Naive thymus-derived CD8-positive, alpha-beta T cell (primary cell): Measurements from ENCODE around the gene FEM1A. TPM values are rescaled to one million over a fixed set of nuclear protein-coding genes. Genes with fewer than 3 reads are reported as not detected.
"Not testable (repeated sequence)": the region's sequence is repeated elsewhere in the genome, so short reads cannot be mapped to it uniquely, and the experiment has no call there.

Experiments
- ATAC-seq, 2 donors: fragments of 150-1000 bp; cut with Tn5 transposase in 1 of 2; sonication (Bioruptor Pico), chemical (Tn5 transposase) in 1 of 2; 1 replicate in 1 of 2; 2 replicates in 1 of 2; pipeline ENCODE4 v1.10.0; 2021; ENCODE audit warnings: mild to moderate bottlenecking in 2 of 2, moderate library complexity in 2 of 2
- POLR2A ChIA-PET: fragments of 350-600 bp; sonication (Branson Sonifier 250); formaldehyde crosslinking; loops from one replicate; lab custom pipeline; 2021; ENCODE audit warnings: antibody characterized with exemption; lab: Charles Lee
- DNase-seq, 10 donors: peaks; one replicate each; pipeline versions ENCODE4 v3.0.0 to v3.0.0-alpha.2; 2020 to 2022
- H3K27ac Mint-ChIP-seq, 10 donors: one replicate each; pipeline ENCODE4 v1.8.0; 2020 to 2022; ENCODE audit warnings: mild to moderate bottlenecking in 10 of 10, mixed read lengths in 10 of 10, moderate library complexity in 4 of 10, inconsistent platforms in 1 of 10
- H3K27me3 Mint-ChIP-seq, 5 donors: one replicate each; pipeline ENCODE4 v1.8.0; 2021 to 2022; ENCODE audit warnings: mixed read lengths in 5 of 5
- H3K36me3 Mint-ChIP-seq, 3 donors: one replicate each; pipeline ENCODE4 v1.8.0; 2020 to 2022; ENCODE audit warnings: mixed read lengths in 3 of 3, mild to moderate bottlenecking in 2 of 3, inconsistent platforms in 1 of 3
- H3K4me1 Mint-ChIP-seq, 4 donors: one replicate each; pipeline ENCODE4 v1.8.0; 2021 to 2022; ENCODE audit warnings: mixed read lengths in 4 of 4
- H3K4me3 Mint-ChIP-seq, 10 donors: one replicate each; pipeline ENCODE4 v1.8.0; 2020 to 2022; ENCODE audit warnings: mild to moderate bottlenecking in 10 of 10, mixed read lengths in 10 of 10, moderate library complexity in 6 of 10, inconsistent platforms in 1 of 10
- H3K9me3 Mint-ChIP-seq, 9 donors: one replicate each; pipeline ENCODE4 v1.8.0; 2020 to 2022; ENCODE audit warnings: mixed read lengths in 9 of 9, mild to moderate bottlenecking in 3 of 9, inconsistent platforms in 1 of 9, moderate library complexity in 1 of 9
- polyA plus RNA-seq, 3 donors: library from polyadenylated mRNA; unstranded; fragments of 300-500 nt; fragmentation: Illumina TruSeq; gene quantifications; one replicate each; pipeline ENCODE4 v1.2.3, GENCODE V29; 2021
- total RNA-seq, 8 experiments: library from RNA in 2 of 8; stranded (reverse) in 2 of 8; gene quantifications; one replicate each; pipeline ENCODE4 v1.2.3 and lab custom pipeline; 2021 to 2026

Gene FEM1A
- total and polyA plus RNA-seq, 5 experiments from 2014 or later = 1.7 to 15.2 (median 3.6) TPM

- H3K27me3 Mint-ChIP-seq = no peaks in the 10 kb centered on the region
- no peaks in the 10 kb centered on the region for H3K9me3 Mint-ChIP-seq
- POLR2A ChIA-PET = interaction anchor here (0.7 to 1.3 kb wide), 2 partner anchors 13 to 26 kb away, joined by 3 to 4 read pairs; partner anchors contain the start of gene FEM1A
- DNase-seq (no peak), ATAC-seq (no peak)
- peaks cover 0 to 22% (median 0%) of the 10 kb centered on the region in 3 donors for H3K36me3 Mint-ChIP-seq
- peak overlapping the region in 1 of 10 donors; percentile 10 for H3K4me3 Mint-ChIP-seq
- H3K27ac Mint-ChIP-seq = peak overlapping the region in 1 of 10 donors; percentile 10
- H3K4me1 Mint-ChIP-seq = peaks cover 7 to 21% (median 13%) of the 10 kb centered on the region in 4 donors
These were observed 25.4 kb downstream of the FEM1A start for GRCh38 chr19:4816950-4817278.

- peaks cover 0 to 25% (median 2%) of the 10 kb centered on the region in 3 donors for H3K36me3 Mint-ChIP-seq
- H3K9me3 Mint-ChIP-seq = no peaks in the 10 kb centered on the region
- no peak for DNase-seq
- H3K4me3 Mint-ChIP-seq = peak overlapping the region in 1 of 10 donors; percentile 45
- no peak for ATAC-seq
- peaks cover 7 to 20% (median 13%) of the 10 kb centered on the region in 4 donors for H3K4me1 Mint-ChIP-seq
- no peaks in the 10 kb centered on the region for H3K27me3 Mint-ChIP-seq
- POLR2A ChIA-PET = interaction anchor here (1.3 kb wide), 1 partner anchor 12 kb away, joined by 3 read pairs; no protein-coding TSS in a partner anchor
- H3K27ac Mint-ChIP-seq = peak overlapping the region in 2 of 10 donors; percentile 24 to 52
These were observed 26.1 kb downstream of the FEM1A start for GRCh38 chr19:4817467-4818277.

GRCh38 chr19:4821265-4821664 lies 29.7 kb downstream of the FEM1A start:
- no peak for ATAC-seq
- H3K27me3 Mint-ChIP-seq = no peaks in the 10 kb centered on the region

GRCh38 chr19:4822354-4822753 lies 30.8 kb downstream of the FEM1A start:
- H3K27me3 Mint-ChIP-seq, H3K9me3 Mint-ChIP-seq, H3K27ac Mint-ChIP-seq, ATAC-seq, H3K4me3 Mint-ChIP-seq, H3K4me1 Mint-ChIP-seq, DNase-seq, POLR2A ChIA-PET: not testable (repeated sequence)
- peaks cover 0 to 32% (median 2%) of the 10 kb centered on the region in 3 donors for H3K36me3 Mint-ChIP-seq

More at GRCh38 chr19:4821265-4821664, 29.7 kb downstream of the FEM1A start:
- Mint-ChIP-seq H3K27ac (no peak overlapping the region), H3K4me3 (no peak overlapping the region), H3K9me3 (no peaks in the 10 kb centered on the region), H3K4me1 (peaks cover 0 to 5% (median 0%) of the 10 kb centered on the region in 4 donors), H3K36me3 (peaks cover 0 to 32% (median 2%) of the 10 kb centered on the region in 3 donors)
- POLR2A ChIA-PET = no interaction called here
- DNase-seq = no peak

- peaks cover 0 to 28% (median 2%) of the 10 kb centered on the region in 3 donors for H3K36me3 Mint-ChIP-seq
- ATAC-seq = no peak
- peak overlapping the region in 4 of 10 donors; percentile 59 to 89 (median 76) for H3K27ac Mint-ChIP-seq
These were observed 32.0 kb downstream of the FEM1A start for GRCh38 chr19:4823577-4823976.

GRCh38 chr19:4829001-4829712 lies 37.6 kb downstream of the FEM1A start:
- peaks cover 0 to 8% (median 0%) of the 10 kb centered on the region in 3 donors for H3K36me3 Mint-ChIP-seq
- POLR2A ChIA-PET = interaction anchor here (0.7 to 1.0 kb wide), 4 partner anchors 9 to 213 kb away, joined by 3 to 9 read pairs (median 5); no protein-coding TSS in a partner anchor
- no peak for DNase-seq
- peak overlapping the region in 9 of 10 donors; percentile 43 to 91 (median 68) for H3K4me3 Mint-ChIP-seq
- no peaks in the 10 kb centered on the region for H3K27me3 Mint-ChIP-seq
- peak overlapping the region; percentile 49 to 90 (median 80) for H3K27ac Mint-ChIP-seq
- peak in 1 of 2 donors; percentile 21 for ATAC-seq
- no peaks in the 10 kb centered on the region for H3K9me3 Mint-ChIP-seq
- H3K4me1 Mint-ChIP-seq = peaks cover 16 to 36% (median 29%) of the 10 kb centered on the region in 4 donors

More at GRCh38 chr19:4823577-4823976, 32.0 kb downstream of the FEM1A start:
- H3K27me3 Mint-ChIP-seq = no peaks in the 10 kb centered on the region
- POLR2A ChIA-PET = interaction anchor here (1.3 kb wide), 1 partner anchor 28 kb away, joined by 3 read pairs; no protein-coding TSS in a partner anchor
- H3K4me3 Mint-ChIP-seq = no peak overlapping the region
- no peak for DNase-seq
- peaks cover 0 to 12% (median 5%) of the 10 kb centered on the region in 4 donors for H3K4me1 Mint-ChIP-seq
- H3K9me3 Mint-ChIP-seq = no peaks in the 10 kb centered on the region

GRCh38 chr19:4830332-4830731 lies 38.8 kb downstream of the FEM1A start:
- H3K9me3 Mint-ChIP-seq = no peaks in the 10 kb centered on the region
- no peak for DNase-seq
- no peaks in the 10 kb centered on the region for H3K27me3 Mint-ChIP-seq
- peak overlapping the region; percentile 80 to 98 (median 93) for H3K27ac Mint-ChIP-seq
- POLR2A ChIA-PET = interaction anchor here (1.0 kb wide), 1 partner anchor 201 kb away, joined by 3 read pairs; no protein-coding TSS in a partner anchor
- peaks cover 16 to 36% (median 28%) of the 10 kb centered on the region in 4 donors for H3K4me1 Mint-ChIP-seq
- peaks cover 0 to 8% (median 0%) of the 10 kb centered on the region in 3 donors for H3K36me3 Mint-ChIP-seq
- ATAC-seq = no peak
- peak overlapping the region; percentile 84 to 96 (median 91) for H3K4me3 Mint-ChIP-seq

GRCh38 chr19:4830768-4831265 lies 39.3 kb downstream of the FEM1A start:
- Mint-ChIP-seq H3K9me3 (no peaks in the 10 kb centered on the region), H3K27me3 (no peaks in the 10 kb centered on the region), H3K36me3 (peaks cover 0 to 8% (median 0%) of the 10 kb centered on the region in 3 donors), H3K4me1 (peaks cover 16 to 36% (median 29%) of the 10 kb centered on the region in 4 donors), H3K4me3 (peak overlapping the region; percentile 84 to 96 (median 91)), H3K27ac (peak overlapping the region; percentile 80 to 98 (median 93))
- no peak for DNase-seq
- POLR2A ChIA-PET = interaction anchor here (1.0 kb wide), 1 partner anchor 200 kb away, joined by 3 read pairs; no protein-coding TSS in a partner anchor
- ATAC-seq = no peak

- POLR2A ChIA-PET = interaction anchor here (0.7 to 1.0 kb wide), 2 partner anchors 142 to 196 kb away, joined by 3 to 5 read pairs; no protein-coding TSS in a partner anchor
These were observed 39.9 kb downstream of the FEM1A start, which contains the start of gene TICAM1 for GRCh38 chr19:4831304-4831978. Gene TICAM1 (minus strand): TSS chr19:4831712. CDS start chr19:4818377, 13,335 bp downstream.

GRCh38 chr19:4831979-4832340 lies 40.4 kb downstream of the FEM1A start:
- Mint-ChIP-seq H3K4me1 (peaks cover 16 to 34% (median 28%) of the 10 kb centered on the region in 4 donors), H3K4me3 (peak overlapping the region; percentile 79 to 96 (median 91)), H3K27ac (peak overlapping the region; percentile 57 to 98 (median 82))
- not testable (repeated sequence) for H3K9me3 Mint-ChIP-seq, DNase-seq, ATAC-seq, H3K27me3 Mint-ChIP-seq, H3K36me3 Mint-ChIP-seq
- POLR2A ChIA-PET = interaction anchor here (0.7 to 1.0 kb wide), 3 partner anchors 110 to 196 kb away, joined by 3 to 5 read pairs (median 4); no protein-coding TSS in a partner anchor

More at GRCh38 chr19:4831304-4831978, 39.9 kb downstream of the FEM1A start, which contains the start of gene TICAM1:
- Mint-ChIP-seq H3K27me3 (no peaks in the 10 kb centered on the region), H3K9me3 (no peaks in the 10 kb centered on the region), H3K4me3 (peak within 1 kb of the TSS; percentile 84 to 96 (median 91)), H3K36me3 (peaks cover 0 to 4% (median 0%) of the 10 kb centered on the region in 3 donors), H3K27ac (peak within 1 kb of the TSS; percentile 80 to 98 (median 93)), H3K4me1 (peaks cover 16 to 35% (median 28%) of the 10 kb centered on the region in 4 donors)
- DNase-seq (peak; percentile 48 to 83 (median 72)), ATAC-seq (peak; percentile 93 to 95)

- Mint-ChIP-seq H3K36me3 (peaks cover 0 to 2% (median 2%) of the 10 kb centered on the region in 3 donors), H3K9me3 (no peaks in the 10 kb centered on the region), H3K4me1 (peaks cover 16 to 36% (median 27%) of the 10 kb centered on the region in 4 donors), H3K27me3 (no peaks in the 10 kb centered on the region), H3K27ac (peak overlapping the region in 9 of 10 donors; percentile 28 to 95 (median 59)), H3K4me3 (peak overlapping the region; percentile 21 to 71 (median 62))
- DNase-seq (no peak), ATAC-seq (no peak)
- POLR2A ChIA-PET = interaction anchor here (0.7 kb wide), 2 partner anchors 110 to 235 kb away, joined by 4 read pairs; no protein-coding TSS in a partner anchor
These were observed 41.2 kb downstream of the FEM1A start for GRCh38 chr19:4832776-4833175.
